ENCODE measurements around the gene TTC4. TPM values are rescaled to one million over a fixed set of nuclear protein-coding genes. Genes with fewer than 3 reads are reported as not detected.

Gene TTC4
- total and polyA plus RNA-seq, 2 experiments from 2014 or later, result 25.1 to 33.6 TPM

GRCh38 chr1:54764133-54764921 lies 48.7 kb downstream of the TTC4 start, which contains the start of gene PARS2:
TSS of gene PARS2 (minus strand) at chr1:54764523. CDS start at chr1:54759161, 5,362 bp downstream.
- H3K27ac Mint-ChIP-seq, result peak within 1 kb of the TSS; percentile 95
- DNase-seq (ENCODE audit: low spot score), result peak; percentile 100
- peaks cover 7% of the 10 kb centered on the region for H3K27me3 Mint-ChIP-seq (ENCODE audit: insufficient read depth, low read depth, poor library complexity)
- peak; percentile 94 for ATAC-seq
- H3K4me1 Mint-ChIP-seq, result peaks cover 28% of the 10 kb centered on the region
- peak within 1 kb of the TSS; percentile 94 for H3K4me3 Mint-ChIP-seq
- TF ChIP-seq POLR2AphosphoS5 (IDR thresholded peaks at IDR 0.05; ENCODE audit: low read depth), result peak; percentile 99
- TF ChIP-seq CREB1 (CRISPR knock-in tag; IDR thresholded peaks at IDR 0.05; ENCODE audit: low read depth), result peak; percentile 57
- TF ChIP-seq ZNF331 (CRISPR knock-in tag; IDR thresholded peaks at IDR 0.05; ENCODE audit: low read depth), result no peak
- peak; percentile 83 for TF ChIP-seq ETS1 (IDR thresholded peaks at IDR 0.05)
- TF ChIP-seq EZH2 (IDR thresholded peaks at IDR 0.05; ENCODE audit: low read depth, unreplicated experiment), result no peak
- TF ChIP-seq ZNF462 (CRISPR knock-in tag; IDR thresholded peaks at IDR 0.05), result no peak
- peaks cover 25% of the 10 kb centered on the region for H3K79me2 ChIP-seq (replicated peaks; ENCODE audit: insufficient read depth)
- H3K27ac ChIP-seq (ENCODE audit: low read depth), result peak within 1 kb of the TSS; percentile 71; the same call in 1 of the 2 replicates
- H3K4me2 ChIP-seq, result peak within 1 kb of the TSS; percentile 90
- 0 out of 2 replicates have a peak, but pooled peaks cover 3% of the 10 kb centered on the region for H3F3A ChIP-seq (replicated peaks; ENCODE audit: low read depth)
- no peaks in the 10 kb centered on the region for H3K36me3 Mint-ChIP-seq (ENCODE audit: low read depth)
- H3K36me3 ChIP-seq (ENCODE audit: insufficient read depth), result no peaks in the 10 kb centered on the region
- H2AFZ ChIP-seq, result peak within 1 kb of the TSS; percentile 91; the same call in 1 of the 2 replicates
- peak within 1 kb of the TSS; percentile 93 for H3K4me3 ChIP-seq
- no peaks in the 10 kb centered on the region; the same call in 2 of the 3 replicates for H3K9me3 Mint-ChIP-seq
- peaks cover 9% of the 10 kb centered on the region for H3K4me1 ChIP-seq (ENCODE audit: insufficient read depth)
- H4K20me1 ChIP-seq (replicated peaks; ENCODE audit: insufficient read depth), result no peaks in the 10 kb centered on the region
- no peaks in the 10 kb centered on the region for H3K9me2 ChIP-seq (ENCODE audit: insufficient read depth)
- H3K27me3 ChIP-seq (ENCODE audit: insufficient read depth), result no peaks in the 10 kb centered on the region

All from GM23338 (cell line).